GM08714 (cell line): ENCODE data around the gene PRKAG2.

Experiments used
- H3K4me3 ChIP-seq: fragments of 200-500 bp; sonication (Bioruptor generic); 2 replicates; pipeline ENCODE4 v1.5.1; 2014; ENCODE audit warnings: mild to moderate bottlenecking, low read length, inconsistent platforms
- ZNF274 ChIP-seq: IDR thresholded peaks from 2 replicates; pipeline ENCODE4 v1.6.1; 2012; ENCODE audit warnings: mild to moderate bottlenecking, low read depth, low read length

Gene PRKAG2

DNA sequence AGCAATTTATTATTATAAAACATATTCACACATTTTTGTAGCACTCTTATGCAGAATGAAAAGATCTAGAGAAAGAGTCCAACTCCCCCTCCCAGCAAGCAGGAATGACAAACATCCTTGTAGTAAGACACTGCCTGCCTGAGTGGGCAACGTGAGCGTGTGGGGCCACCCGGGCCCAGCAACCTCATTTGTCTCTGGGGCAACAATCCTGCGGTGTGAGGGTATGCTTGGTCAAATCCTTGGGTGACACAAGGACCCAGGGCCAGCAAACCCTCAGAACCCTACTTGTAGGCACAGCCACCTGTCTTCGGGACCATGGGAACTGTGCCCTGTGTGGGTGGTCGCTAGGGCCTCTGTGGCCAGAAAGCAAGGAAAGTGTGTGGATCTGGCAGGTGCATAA, 367.9 kb downstream of the PRKAG2 start:
- TF ChIP-seq ZNF274: no peak
- no peak overlapping the region for H3K4me3 ChIP-seq

- no peak for TF ChIP-seq ZNF274
- H3K4me3 ChIP-seq: no peak overlapping the region
These were observed 369.1 kb downstream of the PRKAG2 start for GRCh38 chr7:151507806-151508205.

- TF ChIP-seq ZNF274: no peak
- no peak overlapping the region for H3K4me3 ChIP-seq
These were observed 370.0 kb downstream of the PRKAG2 start for GRCh38 chr7:151506901-151507382.
